Measurements from ENCODE around the gene BGLAP.

BGLAP gene

DNA sequence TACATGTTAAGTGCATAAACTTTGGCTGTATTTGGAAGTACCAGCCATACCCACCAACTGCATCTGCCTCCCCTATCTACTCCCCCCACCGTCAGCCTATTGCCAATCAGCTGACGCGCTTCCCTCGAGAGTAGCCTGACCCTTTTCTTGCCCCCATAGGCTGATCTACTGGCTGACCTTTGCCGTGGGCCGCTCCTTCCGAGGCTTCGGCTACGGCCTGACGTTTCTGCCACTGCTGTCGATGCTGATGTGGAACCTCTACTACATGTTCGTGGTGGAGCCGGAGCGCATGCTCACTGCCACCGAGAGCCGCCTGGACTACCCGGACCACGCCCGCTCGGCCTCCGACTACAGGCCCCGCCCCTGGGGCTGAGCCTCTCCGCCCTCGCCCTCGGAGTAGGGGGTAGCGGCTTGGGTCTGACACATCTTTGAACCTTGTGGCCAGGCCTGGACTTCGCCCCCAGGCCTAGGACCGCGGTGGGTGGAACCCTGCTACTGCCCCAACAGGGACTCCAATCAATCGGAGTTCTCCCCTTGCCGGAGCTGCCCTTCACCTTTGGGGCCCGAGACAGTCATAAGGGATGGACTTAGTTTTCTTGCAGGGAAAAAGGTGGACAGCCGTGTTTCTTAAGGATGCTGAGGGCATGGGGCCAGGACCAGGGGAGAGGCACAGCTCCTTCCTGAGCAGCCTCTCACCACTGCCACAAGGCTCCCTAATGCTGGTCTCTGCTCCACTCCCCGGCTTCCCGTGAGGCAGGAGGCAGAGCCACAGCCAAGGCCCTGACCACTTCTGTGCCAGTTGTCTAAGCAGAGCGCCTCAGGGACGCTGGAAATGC, 49.5 kb downstream of the BGLAP start:
- DNase-seq (ENCODE audit: low read depth in 2 of 2) = no peak

Data from stimulated activated CD8-positive, alpha-beta memory T cell treated with anti-CD3 and anti-CD28 coated beads, Interleukin-7, amount 100 ng/mL, for 1 hour (primary cell).